Activated T-helper 2 cell treated with anti-CD3 and anti-CD28 coated beads, Interferon-gamma antibody, Interleukin-2, Interleukin-4, amounts not matched to agents 10 μg/mL and 5 μg/mL and 100 μg/mL, durations not matched to agents 14 hours and 24 hours and 36 hours (primary cell): Measurements from ENCODE around the gene MLYCD. TPM values are rescaled to one million over a fixed set of nuclear protein-coding genes. Genes with fewer than 3 reads are reported as not detected.

Experiments
- DNase-seq: peaks from one replicate; pipeline ENCODE4 v3.0.0; 2021; ENCODE audit warnings: low spot score
- H3K27ac Mint-ChIP-seq: one replicate; pipeline ENCODE4 v1.8.0; 2021; ENCODE audit warnings: mixed read lengths
- H3K27me3 Mint-ChIP-seq: one replicate; pipeline ENCODE4 v1.8.0; 2021; ENCODE audit warnings: low read depth, mixed read lengths
- H3K36me3 Mint-ChIP-seq: one replicate; pipeline ENCODE4 v1.8.0; 2021; ENCODE audit warnings: low read depth, mixed read lengths
- H3K4me1 Mint-ChIP-seq: one replicate; pipeline ENCODE4 v1.8.0; 2021; ENCODE audit warnings: low read depth, mixed read lengths
- H3K4me3 Mint-ChIP-seq: one replicate; pipeline ENCODE4 v1.8.0; 2021; ENCODE audit warnings: low read depth, mild to moderate bottlenecking, moderate library complexity, mixed read lengths
- H3K9me3 Mint-ChIP-seq: one replicate; pipeline ENCODE4 v1.8.0; 2021; ENCODE audit warnings: mixed read lengths
- intact Hi-C: fragments of 100-400 bp; cut with micrococcal nuclease; formaldehyde crosslinking; loops from one replicate; pipeline ENCODE4 v1.15.1; 2023
- total RNA-seq: library from RNA; stranded (reverse); gene quantifications from 2 replicates; pipeline ENCODE4 v1.2.3, GENCODE V29; 2022

Gene MLYCD
- total RNA-seq, 1 donor from 2014 or later = 6.1 TPM

GRCh38 chr16:83903751-83904150, 4.8 kb downstream of the MLYCD start:
- H3K27ac Mint-ChIP-seq = no peak overlapping the region
- no peak for DNase-seq
- no peak overlapping the region for H3K4me3 Mint-ChIP-seq
- intact Hi-C loops = no loop called here
- no peaks in the 10 kb centered on the region for H3K9me3 Mint-ChIP-seq
- H3K27me3 Mint-ChIP-seq = no peaks in the 10 kb centered on the region
- peaks cover 9% of the 10 kb centered on the region for H3K36me3 Mint-ChIP-seq
- H3K4me1 Mint-ChIP-seq = peaks cover 16% of the 10 kb centered on the region

GRCh38 chr16:83906683-83907082, 7.8 kb downstream of the MLYCD start:
- peaks cover 3% of the 10 kb centered on the region for H3K4me1 Mint-ChIP-seq
- peaks cover 13% of the 10 kb centered on the region for H3K36me3 Mint-ChIP-seq
- H3K27ac Mint-ChIP-seq = no peak overlapping the region
- no peak for DNase-seq
- no peaks in the 10 kb centered on the region for H3K9me3 Mint-ChIP-seq
- no peaks in the 10 kb centered on the region for H3K27me3 Mint-ChIP-seq
- no peak overlapping the region for H3K4me3 Mint-ChIP-seq
- intact Hi-C loops = no loop called here

GRCh38 chr16:83907111-83907510, 8.2 kb downstream of the MLYCD start:
- H3K4me1 Mint-ChIP-seq = peaks cover 3% of the 10 kb centered on the region
- no peaks in the 10 kb centered on the region for H3K9me3 Mint-ChIP-seq
- H3K36me3 Mint-ChIP-seq = peaks cover 17% of the 10 kb centered on the region
- H3K27me3 Mint-ChIP-seq = no peaks in the 10 kb centered on the region
- intact Hi-C loops = no loop called here
- no peak overlapping the region for H3K4me3 Mint-ChIP-seq
- no peak overlapping the region for H3K27ac Mint-ChIP-seq
- DNase-seq = no peak

- Mint-ChIP-seq H3K4me1 (peaks cover 1% of the 10 kb centered on the region), H3K27me3 (no peaks in the 10 kb centered on the region), H3K27ac (no peak overlapping the region), H3K36me3 (peaks cover 20% of the 10 kb centered on the region), H3K9me3 (no peaks in the 10 kb centered on the region), H3K4me3 (no peak overlapping the region)
- DNase-seq = no peak
- intact Hi-C loops = no loop called here
These were observed 8.8 kb downstream of the MLYCD start for GRCh38 chr16:83907631-83908250.

GRCh38 chr16:83908798-83909197, 9.9 kb downstream of the MLYCD start:
- Mint-ChIP-seq H3K9me3 (no peaks in the 10 kb centered on the region), H3K27me3 (no peaks in the 10 kb centered on the region), H3K36me3 (peaks cover 28% of the 10 kb centered on the region), H3K27ac (no peak overlapping the region), H3K4me1 (no peaks in the 10 kb centered on the region), H3K4me3 (no peak overlapping the region)
- intact Hi-C loops = no loop called here
- no peak for DNase-seq

- intact Hi-C loops = no loop called here
- no peak overlapping the region for H3K27ac Mint-ChIP-seq
- no peak for DNase-seq
- H3K27me3 Mint-ChIP-seq = no peaks in the 10 kb centered on the region
- no peaks in the 10 kb centered on the region for H3K4me1 Mint-ChIP-seq
- H3K4me3 Mint-ChIP-seq = no peak overlapping the region
- H3K9me3 Mint-ChIP-seq = peaks cover 4% of the 10 kb centered on the region
- H3K36me3 Mint-ChIP-seq = peaks cover 46% of the 10 kb centered on the region
These were observed 12.4 kb downstream of the MLYCD start for GRCh38 chr16:83911290-83911689.

- Mint-ChIP-seq H3K27me3 (no peaks in the 10 kb centered on the region), H3K27ac (no peak overlapping the region), H3K9me3 (peaks cover 4% of the 10 kb centered on the region), H3K36me3 (peaks cover 54% of the 10 kb centered on the region), H3K4me3 (no peak overlapping the region), H3K4me1 (no peaks in the 10 kb centered on the region)
- no peak for DNase-seq
- intact Hi-C loops = no loop called here
These were observed 13.8 kb downstream of the MLYCD start for GRCh38 chr16:83912519-83913244.

- Mint-ChIP-seq H3K27me3 (no peaks in the 10 kb centered on the region), H3K36me3 (peaks cover 57% of the 10 kb centered on the region), H3K27ac (no peak overlapping the region), H3K4me3 (no peak overlapping the region), H3K4me1 (no peaks in the 10 kb centered on the region), H3K9me3 (peaks cover 4% of the 10 kb centered on the region)
- no peak for DNase-seq
- intact Hi-C loops = no loop called here
These were observed 14.3 kb downstream of the MLYCD start for GRCh38 chr16:83913245-83913633.

GRCh38 chr16:83914091-83914710, 15.3 kb downstream of the MLYCD start:
- H3K4me3 Mint-ChIP-seq = no peak overlapping the region
- DNase-seq = no peak
- peaks cover 63% of the 10 kb centered on the region for H3K36me3 Mint-ChIP-seq
- H3K27me3 Mint-ChIP-seq = no peaks in the 10 kb centered on the region
- H3K27ac Mint-ChIP-seq = no peak overlapping the region
- intact Hi-C loops = no loop called here
- H3K4me1 Mint-ChIP-seq = no peaks in the 10 kb centered on the region
- H3K9me3 Mint-ChIP-seq = peaks cover 4% of the 10 kb centered on the region

- Mint-ChIP-seq H3K4me1 (no peaks in the 10 kb centered on the region), H3K4me3 (no peak overlapping the region), H3K27me3 (no peaks in the 10 kb centered on the region), H3K9me3 (peaks cover 4% of the 10 kb centered on the region), H3K27ac (no peak overlapping the region), H3K36me3 (peaks cover 68% of the 10 kb centered on the region)
- DNase-seq = no peak
- intact Hi-C loops = no loop called here
These were observed 16.2 kb downstream of the MLYCD start for GRCh38 chr16:83915081-83915480.

GRCh38 chr16:83915491-83915890, 16.6 kb downstream of the MLYCD start:
- Mint-ChIP-seq H3K36me3 (peaks cover 71% of the 10 kb centered on the region), H3K4me1 (no peaks in the 10 kb centered on the region)
- intact Hi-C loops = no loop called here

GRCh38 chr16:83917152-83918120, 18.5 kb downstream of the MLYCD start:
- Mint-ChIP-seq H3K9me3 (peaks cover 4% of the 10 kb centered on the region), H3K4me1 (no peaks in the 10 kb centered on the region), H3K4me3 (no peak overlapping the region), H3K27me3 (no peaks in the 10 kb centered on the region), H3K27ac (no peak overlapping the region), H3K36me3 (peaks cover 64% of the 10 kb centered on the region)
- intact Hi-C loops = no loop called here
- DNase-seq = no peak

More at GRCh38 chr16:83915491-83915890, 16.6 kb downstream of the MLYCD start:
- no peak for DNase-seq
- H3K9me3 Mint-ChIP-seq = peaks cover 4% of the 10 kb centered on the region
- H3K4me3 Mint-ChIP-seq = no peak overlapping the region
- no peak overlapping the region for H3K27ac Mint-ChIP-seq
- no peaks in the 10 kb centered on the region for H3K27me3 Mint-ChIP-seq
